Measurements from ENCODE around the gene ARHGEF1.
A peak's percentile ranks its signal among the peaks of the same experiment; 100 is the strongest.

ARHGEF1 gene

GRCh38 chr19:41883821-41884733 is 1.1 kb downstream of the ARHGEF1 start:
- H3K4me3 ChIP-seq (ENCODE audit: low read depth, low read length): peak overlapping the region; percentile 76

GRCh38 chr19:41886761-41887710 is 4.1 kb downstream of the ARHGEF1 start:
- H3K4me3 ChIP-seq (ENCODE audit: low read depth, low read length): no peak overlapping the region
- no peak for TF ChIP-seq CTCF (IDR thresholded peaks at IDR 0.05; ENCODE audit: low read depth, low read length)

More at GRCh38 chr19:41883821-41884733, 1.1 kb downstream of the ARHGEF1 start:
- no peak for TF ChIP-seq CTCF (IDR thresholded peaks at IDR 0.05; ENCODE audit: low read depth, low read length)

- H3K4me3 ChIP-seq (ENCODE audit: low read depth, low read length): no peak overlapping the region
- TF ChIP-seq CTCF (IDR thresholded peaks at IDR 0.05; ENCODE audit: low read depth, low read length): 0 out of 2 replicates have a peak, but pooled peaks have one; percentile 1
These were observed 4.9 kb downstream of the ARHGEF1 start for GRCh38 chr19:41887711-41888382.

- no peak for TF ChIP-seq CTCF (IDR thresholded peaks at IDR 0.05; ENCODE audit: low read depth, low read length)
- no peak overlapping the region for H3K4me3 ChIP-seq (ENCODE audit: low read depth, low read length)
These were observed 5.9 kb downstream of the ARHGEF1 start for GRCh38 chr19:41888926-41889325.

- no peak overlapping the region for H3K4me3 ChIP-seq (ENCODE audit: low read depth, low read length)
- no peak for TF ChIP-seq CTCF (IDR thresholded peaks at IDR 0.05; ENCODE audit: low read depth, low read length)
These were observed 6.9 kb downstream of the ARHGEF1 start for GRCh38 chr19:41889896-41890295.

GRCh38 chr19:41890936-41891335 is 8.0 kb downstream of the ARHGEF1 start:
- TF ChIP-seq CTCF (IDR thresholded peaks at IDR 0.05; ENCODE audit: low read depth, low read length): no peak
- H3K4me3 ChIP-seq (ENCODE audit: low read depth, low read length): no peak overlapping the region

Measured in WI38 (cell line).